GM13976 (cell line): Measurements from ENCODE around the gene RASAL1.
A peak's percentile ranks its signal among the peaks of the same experiment; 100 is the strongest.

Source experiments
- DNase-seq: peaks from one replicate; pipeline ENCODE4 v3.0.0; 2012; ENCODE audit warnings: low spot score
- CTCF ChIP-seq: IDR thresholded peaks from 2 replicates; pipeline ENCODE4 v1.5.1; 2012; ENCODE audit warnings: borderline replicate concordance, mild to moderate bottlenecking; ENCODE audit not compliant: insufficient read depth; ENCODE audit errors: extremely low read depth, missing control alignments, control extremely low read depth
- in situ Hi-C: fragments of 300-500 bp; cut with MboI; formaldehyde crosslinking; loops from one replicate; pipeline ENCODE4 v1.12.0; 2022; ENCODE audit warnings: low sequenced_read_pairs, mixed read lengths, inconsistent platforms; ENCODE audit not compliant: unreplicated experiment

Gene RASAL1

GRCh38 chr12:113093409-113094101 is 42.0 kb downstream of the RASAL1 start:
- no peak for TF ChIP-seq CTCF
- in situ Hi-C loops: no loop called here
- DNase-seq: no peak

GRCh38 chr12:113092607-113093408 is 42.8 kb downstream of the RASAL1 start:
- in situ Hi-C loops: no loop called here
- DNase-seq: peak; percentile 81

GRCh38 chr12:113091506-113091905 is 44.1 kb downstream of the RASAL1 start:
- TF ChIP-seq CTCF: no peak
- no peak for DNase-seq
- in situ Hi-C loops: no loop called here

More at GRCh38 chr12:113092607-113093408, 42.8 kb downstream of the RASAL1 start:
- TF ChIP-seq CTCF: peak; percentile 65

GRCh38 chr12:113090740-113091139 is 44.8 kb downstream of the RASAL1 start:
- in situ Hi-C loops: no loop called here

DNA sequence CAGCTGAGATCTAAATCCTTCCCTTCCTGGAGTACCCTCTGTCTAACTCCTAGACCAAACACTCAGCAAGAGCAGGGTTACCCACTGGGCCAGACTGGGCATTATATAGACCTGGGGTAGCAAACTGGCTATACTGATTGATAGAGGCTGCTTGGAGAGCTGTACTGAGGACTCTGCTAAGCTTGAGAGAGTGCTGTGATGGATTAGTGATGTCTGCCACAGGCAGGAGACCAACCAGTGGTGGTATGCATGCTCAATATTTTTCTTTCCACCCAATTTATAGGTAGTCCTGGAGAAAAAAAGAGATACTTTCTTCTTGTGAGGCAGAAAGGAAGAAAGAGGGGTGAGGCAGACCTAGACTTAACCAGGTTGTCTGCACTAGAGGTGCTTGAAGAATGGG is 45.7 kb downstream of the RASAL1 start:
- in situ Hi-C loops: no loop called here
- no peak for DNase-seq
- no peak for TF ChIP-seq CTCF

More at GRCh38 chr12:113090740-113091139, 44.8 kb downstream of the RASAL1 start:
- DNase-seq: no peak
- no peak for TF ChIP-seq CTCF

DNA sequence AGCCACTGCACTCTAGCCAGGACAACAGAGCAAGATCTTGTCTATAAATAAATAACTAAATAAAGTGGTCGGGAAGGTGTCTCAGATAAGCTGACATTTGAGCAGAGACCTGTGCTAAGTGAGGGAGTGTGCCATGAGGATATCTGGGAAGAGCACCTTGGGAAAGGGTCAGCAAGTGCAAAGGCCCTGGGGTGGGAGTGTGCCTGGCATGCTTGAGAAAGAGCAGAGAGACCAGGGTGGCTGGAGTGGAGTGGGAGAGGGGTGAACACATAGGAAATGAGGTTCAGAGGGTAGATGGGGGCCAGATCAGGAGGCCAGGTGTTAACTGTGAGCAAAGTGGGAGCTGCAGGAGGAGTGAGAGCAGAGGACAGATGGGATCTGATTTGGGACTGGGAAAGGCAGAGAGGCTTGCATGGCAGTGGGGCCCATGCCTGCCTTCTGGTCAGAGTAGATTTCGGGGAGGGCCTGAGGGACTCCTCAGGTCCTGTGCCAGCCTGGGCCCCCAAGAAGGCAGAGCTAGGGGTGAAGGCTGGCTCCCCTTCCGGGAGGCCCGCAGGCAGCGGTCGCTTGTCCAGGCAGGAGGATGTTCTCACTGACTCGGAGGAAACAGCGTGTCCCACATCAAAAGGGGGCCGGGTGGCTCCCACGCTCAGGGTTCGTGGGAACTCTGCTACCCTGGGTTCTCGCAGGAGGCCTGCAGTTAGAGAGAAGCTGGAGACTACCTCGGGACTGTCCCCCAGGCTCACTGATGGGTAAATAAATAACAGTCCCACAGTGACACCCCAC is 46.4 kb downstream of the RASAL1 start:
- in situ Hi-C loops: no loop called here
- DNase-seq: peak; percentile 77
- TF ChIP-seq CTCF: no peak
